WTC11 (cell line): ENCODE data around the gene NANOGP8. TPM values are rescaled to one million over a fixed set of nuclear protein-coding genes. Genes with fewer than 3 reads are reported as not detected.

Experiments
- ATAC-seq: fragments of 200-7000 bp; cut with Tn5 transposase; 2 replicates; pipeline ENCODE4 v1.10.0; 2021; ENCODE audit warnings: mild to moderate bottlenecking, moderate library complexity
- CTCF ChIA-PET: fragments of 300-600 bp; sonication (Branson Sonifier 250); formaldehyde crosslinking; loops from one replicate; lab custom pipeline; 2021; ENCODE audit warnings: antibody characterized with exemption; lab: Charles Lee
- POLR2A ChIA-PET: fragments of 350-600 bp; sonication (Branson Sonifier 250); formaldehyde crosslinking; loops from one replicate; lab custom pipeline; 2021; ENCODE audit warnings: antibody characterized with exemption; lab: Charles Lee
- DNase-seq: peaks from one replicate; pipeline ENCODE4 v3.0.0; 2021; ENCODE audit warnings: low spot score
- H3K27ac Mint-ChIP-seq: 2 replicates; pipeline ENCODE4 v1.8.0; 2021; ENCODE audit warnings: mixed read lengths
- H3K27me3 Mint-ChIP-seq: 2 replicates; pipeline ENCODE4 v1.8.0; 2021; ENCODE audit warnings: low read depth, mild to moderate bottlenecking, moderate library complexity, mixed read lengths
- H3K36me3 Mint-ChIP-seq: 2 replicates; pipeline ENCODE4 v1.8.0; 2021; ENCODE audit warnings: mixed read lengths
- H3K4me1 Mint-ChIP-seq: 2 replicates; pipeline ENCODE4 v1.8.0; 2022; ENCODE audit warnings: mixed read lengths
- H3K4me3 Mint-ChIP-seq: 2 replicates; pipeline ENCODE4 v1.8.0; 2021; ENCODE audit warnings: mild to moderate bottlenecking, moderate library complexity, mixed read lengths
- H3K9me3 Mint-ChIP-seq: 2 replicates; pipeline ENCODE4 v1.8.0; 2021; ENCODE audit warnings: mixed read lengths
- AR ChIP-seq: fragments of 250-450 bp; sonication (Bioruptor Pico); IDR thresholded peaks from 2 replicates; pipeline ENCODE4 v1.9.0; 2021; ENCODE audit warnings: mild to moderate bottlenecking
- ATF1 ChIP-seq: sonication (generic); formaldehyde crosslinking; IDR thresholded peaks from 2 replicates; pipeline ENCODE4 v1.8.1; 2023; ENCODE audit warnings: mild to moderate bottlenecking, moderate library complexity, missing genetic modification reagents
- CBFB ChIP-seq: sonication (generic); formaldehyde crosslinking; IDR thresholded peaks from 2 replicates; pipeline ENCODE4 v1.8.1; 2022; ENCODE audit warnings: mild to moderate bottlenecking, low read depth, missing genetic modification reagents
- CTCF ChIP-seq: fragments of 200-600 bp; IDR thresholded peaks from 2 replicates; pipeline ENCODE4 v1.8.0; 2022; ENCODE audit warnings: antibody characterized with exemption
- ERG ChIP-seq: fragments of 250-450 bp; sonication (Bioruptor Pico); IDR thresholded peaks from 2 replicates; pipeline ENCODE4 v1.8.0; 2021; ENCODE audit warnings: mild to moderate bottlenecking
- FOXK1 ChIP-seq: sonication (generic); formaldehyde crosslinking; IDR thresholded peaks from 2 replicates; pipeline ENCODE4 v1.8.0; 2022; ENCODE audit warnings: mild to moderate bottlenecking, moderate library complexity, missing genetic modification reagents
- HMGXB4 ChIP-seq: sonication (generic); formaldehyde crosslinking; IDR thresholded peaks from 2 replicates; pipeline ENCODE4 v1.8.1; 2023; ENCODE audit warnings: mild to moderate bottlenecking, moderate library complexity, missing genetic modification reagents
- JAZF1 ChIP-seq: fragments of 250-450 bp; sonication (Bioruptor Pico); IDR thresholded peaks from 2 replicates; pipeline ENCODE4 v1.9.0; 2021; ENCODE audit warnings: moderate library complexity, mild to moderate bottlenecking, inconsistent platforms
- JUN ChIP-seq: sonication (generic); formaldehyde crosslinking; IDR thresholded peaks from 2 replicates; pipeline ENCODE4 v1.8.0; 2023; ENCODE audit warnings: mild to moderate bottlenecking, missing genetic modification reagents
- KAT7 ChIP-seq: sonication (generic); formaldehyde crosslinking; IDR thresholded peaks from 2 replicates; pipeline ENCODE4 v1.8.1; 2023; ENCODE audit warnings: missing genetic modification reagents, mild to moderate bottlenecking, borderline replicate concordance
- NFE2L1 ChIP-seq: sonication (generic); formaldehyde crosslinking; IDR thresholded peaks from 2 replicates; pipeline ENCODE4 v1.8.1; 2023; ENCODE audit warnings: missing genetic modification reagents
- NR2C2 ChIP-seq: sonication (generic); formaldehyde crosslinking; IDR thresholded peaks from 2 replicates; pipeline ENCODE4 v1.8.0; 2022; ENCODE audit warnings: mild to moderate bottlenecking, missing genetic modification reagents
- OVOL2 ChIP-seq: fragments of 250-450 bp; sonication (Bioruptor Pico); IDR thresholded peaks from 2 replicates; pipeline ENCODE4 v1.9.0; 2021; ENCODE audit warnings: mild to moderate bottlenecking, borderline replicate concordance
- PRDM15 ChIP-seq: sonication (generic); formaldehyde crosslinking; IDR thresholded peaks from 2 replicates; pipeline ENCODE4 v1.8.0; 2022; ENCODE audit warnings: missing genetic modification reagents
- PRRX2 ChIP-seq: fragments of 250-450 bp; sonication (Bioruptor Pico); IDR thresholded peaks from 2 replicates; pipeline ENCODE4 v1.8.0; 2021; ENCODE audit warnings: mild to moderate bottlenecking
- TEAD4 ChIP-seq: sonication (generic); formaldehyde crosslinking; IDR thresholded peaks from 2 replicates; pipeline ENCODE4 v1.8.0; 2022; ENCODE audit warnings: mild to moderate bottlenecking, missing genetic modification reagents
- ZNF423 ChIP-seq: fragments of 250-450 bp; sonication (Bioruptor Pico); IDR thresholded peaks from 2 replicates; pipeline ENCODE4 v2.1.2; 2022; ENCODE audit warnings: mild to moderate bottlenecking, moderate library complexity
- ZNF425 ChIP-seq: fragments of 250-450 bp; sonication (Bioruptor Pico); conservative IDR thresholded peaks from 2 replicates; pipeline ENCODE4 v1.9.0; 2021; ENCODE audit warnings: mild to moderate bottlenecking
- ZNF512 ChIP-seq: sonication (generic); formaldehyde crosslinking; IDR thresholded peaks from 2 replicates; pipeline ENCODE4 v1.8.1; 2022; ENCODE audit warnings: missing genetic modification reagents, borderline replicate concordance
- ZSCAN18 ChIP-seq: fragments of 250-450 bp; sonication (Bioruptor Pico); IDR thresholded peaks from 2 replicates; pipeline ENCODE4 v2.1.2; 2022; ENCODE audit warnings: mild to moderate bottlenecking, moderate library complexity
- total RNA-seq: library from RNA; stranded (reverse); gene quantifications from 3 replicates; pipeline ENCODE4 v1.2.3, GENCODE V29; 2021

NANOGP8 gene
- total RNA-seq, 1 experiment from 2014 or later = 2.1 TPM

GRCh38 chr15:35107561-35107960 lies 22.5 kb upstream of the NANOGP8 start (continued):
- TF ChIP-seq PRDM15 (CRISPR knock-in tag) (no peak), JAZF1 (CRISPR knock-in tag) (no peak), KAT7 (CRISPR knock-in tag) (no peak), HMGXB4 (no peak), NR2C2 (CRISPR knock-in tag) (no peak), ZSCAN18 (CRISPR knock-in tag) (no peak), ZNF423 (no peak), JUN (CRISPR knock-in tag) (no peak), NFE2L1 (no peak), CBFB (no peak), ZNF425 (CRISPR knock-in tag) (no peak), ERG (CRISPR knock-in tag) (no peak), CTCF (no peak), PRRX2 (CRISPR knock-in tag) (no peak)

- H3K36me3 Mint-ChIP-seq = no peaks in the 10 kb centered on the region
- CTCF ChIA-PET = no interaction called here
- H3K4me3 Mint-ChIP-seq = no peak overlapping the region
- H3K9me3 Mint-ChIP-seq = peaks cover 4% of the 10 kb centered on the region
- POLR2A ChIA-PET = no interaction called here
- H3K4me1 Mint-ChIP-seq = peaks cover 3% of the 10 kb centered on the region; the same call in 1 of the 2 replicates
- H3K27me3 Mint-ChIP-seq = no peaks in the 10 kb centered on the region
- H3K27ac Mint-ChIP-seq = no peak overlapping the region
- DNase-seq (no peak), ATAC-seq (no peak)
- TF ChIP-seq OVOL2 (CRISPR knock-in tag) (no peak), TEAD4 (CRISPR knock-in tag) (no peak), AR (CRISPR knock-in tag) (no peak), FOXK1 (CRISPR knock-in tag) (no peak), ZNF512 (CRISPR knock-in tag) (no peak), ATF1 (CRISPR knock-in tag) (no peak)
Measured at GRCh38 chr15:35107122-35107521, 22.0 kb upstream of the NANOGP8 start.
